Large intestine (tissue), 3 donors: ENCODE data around the gene MAP2K2. TPM values are rescaled to one million over a fixed set of nuclear protein-coding genes. Genes with fewer than 3 reads are reported as not detected.

Source experiments
- DNase-seq, 2 donors: peaks; one replicate each; pipeline versions ENCODE4 v3.0.0 to v3.0.0-alpha.2; 2013
- H3K27ac ChIP-seq: one replicate; pipeline ENCODE4 v1.5.1; 2013; ENCODE audit warnings: low read length
- H3K27me3 ChIP-seq: 2 replicates; pipeline ENCODE4 v1.6.1; 2013; ENCODE audit warnings: low read length; ENCODE audit not compliant: control insufficient read depth, insufficient read depth
- H3K36me3 ChIP-seq: 2 replicates; pipeline ENCODE4 v1.6.1; 2013; ENCODE audit warnings: low read length; ENCODE audit not compliant: control insufficient read depth, insufficient read depth
- H3K4me1 ChIP-seq: one replicate; pipeline ENCODE4 v1.6.1; 2013; ENCODE audit warnings: low read length; ENCODE audit not compliant: control insufficient read depth, insufficient read depth
- H3K4me3 ChIP-seq: one replicate; pipeline ENCODE4 v1.5.1; 2013; ENCODE audit warnings: low read length
- H3K9me3 ChIP-seq: one replicate; pipeline ENCODE4 v1.6.1; 2013; ENCODE audit warnings: mild to moderate bottlenecking, low read depth, low read length, moderate library complexity; ENCODE audit not compliant: control insufficient read depth
- WGBS: methylation state at CpG from one replicate; pipeline ENCODE4 v1.1.5; 2013; ENCODE audit warnings: low lambda C conversion rate; ENCODE audit not compliant: insufficient coverage; 5-methylcytosine and 5-hydroxymethylcytosine counted together
- polyA plus RNA-seq: library from polyadenylated mRNA; unstranded; fragments of 120-200 nt; gene quantifications from one replicate; pipeline ENCODE4 v1.2.1, GENCODE V29; 2013

The MAP2K2 gene
- polyA plus RNA-seq, 1 donor: 188 TPM

DNA sequence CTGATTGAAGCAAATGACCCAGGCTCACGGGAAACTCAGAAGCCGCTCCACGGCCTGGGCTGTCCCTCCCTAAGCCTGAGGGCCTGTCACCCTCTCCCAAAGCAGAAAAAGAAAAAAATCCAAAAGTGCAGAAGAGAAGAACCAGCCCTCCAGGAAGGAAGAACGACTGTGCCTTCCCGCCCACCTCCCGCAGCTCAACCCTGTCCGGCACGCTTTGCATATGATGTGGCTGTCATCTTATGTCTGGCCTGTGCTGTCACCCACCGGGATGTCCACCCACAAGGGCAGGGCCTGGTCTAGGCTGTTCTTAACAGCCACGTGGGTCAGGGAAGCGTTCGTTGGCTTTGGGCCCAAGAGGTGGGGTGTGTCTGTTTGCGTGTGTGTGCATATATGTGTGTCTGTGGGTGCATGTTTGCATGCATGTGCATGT lies 70.9 kb downstream of the MAP2K2 start:
- no peaks in the 10 kb centered on the region for H3K27me3 ChIP-seq
- 0% methylated on average over 1 of the region's 13 CpGs for WGBS
- H3K4me3 ChIP-seq: peak overlapping the region; percentile 16
- H3K4me1 ChIP-seq: peaks cover 35% of the 10 kb centered on the region
- no peak for DNase-seq
- peaks cover 12% of the 10 kb centered on the region for H3K9me3 ChIP-seq
- H3K36me3 ChIP-seq: peaks cover 71% of the 10 kb centered on the region
- H3K27ac ChIP-seq: peak overlapping the region; percentile 85

DNA sequence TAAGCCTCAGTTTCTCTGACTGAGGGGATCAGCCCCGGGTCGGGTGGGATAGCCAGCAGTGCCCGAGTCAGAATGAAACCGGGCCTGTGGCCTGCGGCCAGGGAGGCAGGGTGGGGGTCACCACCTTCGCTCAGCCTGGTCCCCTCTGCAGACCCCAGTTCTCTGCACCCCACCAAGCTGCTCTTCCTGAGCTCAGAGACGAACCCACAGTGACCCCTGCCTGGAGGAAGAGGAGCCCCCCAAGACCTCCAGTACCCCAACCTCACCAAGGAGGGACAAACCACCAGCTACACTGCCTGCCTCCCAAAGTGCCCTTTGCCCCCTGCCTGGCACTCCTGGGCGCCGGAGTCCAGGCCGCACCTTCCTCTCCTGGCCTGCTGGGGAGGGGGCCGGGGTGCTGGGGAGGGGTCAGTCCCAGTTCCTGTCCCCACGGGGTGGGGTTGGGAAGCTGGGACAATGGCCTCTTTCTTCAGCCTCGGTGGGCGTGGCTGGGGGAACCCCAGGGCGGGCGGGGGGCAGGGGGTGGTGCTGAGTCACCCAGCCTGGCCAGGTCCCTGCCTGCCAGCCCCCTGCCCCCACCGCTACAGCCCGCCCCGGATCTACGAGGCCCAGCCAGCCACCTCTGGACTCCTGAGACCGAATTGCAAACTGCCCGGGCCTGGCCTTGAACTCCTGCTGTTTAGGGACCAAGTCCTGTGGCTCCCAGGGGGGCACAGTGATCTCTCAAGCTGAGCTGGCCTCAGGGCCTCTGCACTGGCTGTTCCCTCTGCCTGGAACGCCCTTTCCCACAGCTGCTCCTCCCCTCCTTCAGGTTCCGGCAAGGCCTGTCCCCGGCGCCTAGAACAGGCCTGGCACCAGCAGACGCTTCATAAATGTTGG lies 71.6 kb downstream of the MAP2K2 start:
- H3K4me3 ChIP-seq: peak overlapping the region; percentile 35
- peaks cover 30% of the 10 kb centered on the region for H3K4me1 ChIP-seq
- H3K27me3 ChIP-seq: no peaks in the 10 kb centered on the region
- H3K27ac ChIP-seq: peak overlapping the region; percentile 96
- H3K36me3 ChIP-seq: peaks cover 71% of the 10 kb centered on the region
- no CpG with 5 or more reads among the region's 27 CpGs for WGBS
- peak; percentile 92 to 95 for DNase-seq
- H3K9me3 ChIP-seq: peaks cover 12% of the 10 kb centered on the region

DNA sequence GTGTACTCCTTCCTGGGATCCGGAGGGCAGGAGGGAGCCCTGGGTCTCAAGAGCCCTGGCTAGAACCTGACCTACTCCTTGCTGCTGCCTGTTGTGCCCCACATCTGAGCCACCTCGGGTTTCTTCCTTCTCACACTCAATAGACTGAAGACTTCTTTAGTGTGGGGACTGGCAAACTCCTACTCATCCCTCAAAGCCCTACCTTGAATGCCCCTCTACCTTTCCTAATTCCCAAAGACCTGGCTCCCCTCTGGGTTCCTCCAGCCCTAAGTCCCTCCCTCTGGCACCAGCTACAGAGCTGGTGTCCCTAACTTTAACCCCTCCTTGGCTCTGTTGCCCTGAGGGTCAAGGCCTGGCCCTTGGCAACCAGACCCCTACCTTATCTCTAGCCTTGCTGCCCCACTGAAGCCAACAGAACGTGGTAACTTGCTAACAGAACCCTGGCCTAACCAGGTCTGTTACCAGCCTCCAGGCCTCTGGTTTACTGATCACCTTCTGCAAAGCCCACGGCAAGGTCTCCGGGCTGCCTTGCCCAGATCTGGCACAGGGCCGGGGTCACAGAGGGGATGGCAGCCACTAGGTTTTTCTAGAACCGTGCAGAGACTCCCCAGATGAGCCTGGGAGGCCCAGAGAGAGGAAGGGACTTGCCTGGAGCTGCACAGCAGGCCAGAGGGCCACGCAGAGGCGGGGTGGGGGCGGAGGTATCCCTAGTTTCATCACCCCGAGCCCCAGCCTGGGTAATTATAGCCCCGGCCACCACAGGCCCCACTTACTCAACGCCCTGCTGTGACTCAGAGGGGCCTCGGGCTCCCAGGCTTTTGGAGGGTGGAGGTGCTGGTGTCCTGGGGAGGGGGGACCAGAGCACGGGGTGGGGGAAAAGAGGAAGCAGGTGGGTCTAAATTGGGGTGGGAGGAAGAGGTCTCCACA lies 72.5 kb downstream of the MAP2K2 start:
- peak overlapping the region; percentile 35 for H3K4me3 ChIP-seq
- H3K9me3 ChIP-seq: peaks cover 14% of the 10 kb centered on the region
- H3K27me3 ChIP-seq: no peaks in the 10 kb centered on the region
- DNase-seq: peak; percentile 75 to 86
- H3K4me1 ChIP-seq: peaks cover 30% of the 10 kb centered on the region
- peaks cover 75% of the 10 kb centered on the region for H3K36me3 ChIP-seq
- no CpG with 5 or more reads among the region's 15 CpGs for WGBS
- H3K27ac ChIP-seq: peak overlapping the region; percentile 96

DNA sequence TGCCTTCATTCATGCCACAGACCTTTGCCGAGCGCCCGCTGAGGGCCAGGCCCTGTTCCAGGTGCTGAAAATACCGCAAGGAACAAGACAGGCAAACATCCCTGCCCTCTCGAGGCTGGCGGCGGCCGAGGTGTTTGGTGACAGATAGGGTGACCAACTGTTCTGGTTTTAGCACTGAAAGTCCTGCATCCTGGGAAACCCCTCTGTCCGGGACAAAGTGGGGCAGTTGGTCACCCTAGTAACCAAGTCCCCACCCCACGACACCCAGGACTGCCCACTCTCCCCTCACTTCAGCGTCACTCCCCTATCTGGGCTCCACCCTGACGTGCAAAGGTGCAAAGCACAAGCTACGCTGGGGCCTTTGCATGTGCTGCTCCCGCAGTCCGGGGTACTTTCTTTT lies 74.5 kb downstream of the MAP2K2 start:
- H3K27me3 ChIP-seq: no peaks in the 10 kb centered on the region
- H3K27ac ChIP-seq: no peak overlapping the region
- DNase-seq: no peak
- WGBS: no CpG with 5 or more reads among the region's 15 CpGs
- peaks cover 30% of the 10 kb centered on the region for H3K4me1 ChIP-seq
- H3K4me3 ChIP-seq: no peak overlapping the region
- H3K36me3 ChIP-seq: peaks cover 76% of the 10 kb centered on the region
- peaks cover 6% of the 10 kb centered on the region for H3K9me3 ChIP-seq

DNA sequence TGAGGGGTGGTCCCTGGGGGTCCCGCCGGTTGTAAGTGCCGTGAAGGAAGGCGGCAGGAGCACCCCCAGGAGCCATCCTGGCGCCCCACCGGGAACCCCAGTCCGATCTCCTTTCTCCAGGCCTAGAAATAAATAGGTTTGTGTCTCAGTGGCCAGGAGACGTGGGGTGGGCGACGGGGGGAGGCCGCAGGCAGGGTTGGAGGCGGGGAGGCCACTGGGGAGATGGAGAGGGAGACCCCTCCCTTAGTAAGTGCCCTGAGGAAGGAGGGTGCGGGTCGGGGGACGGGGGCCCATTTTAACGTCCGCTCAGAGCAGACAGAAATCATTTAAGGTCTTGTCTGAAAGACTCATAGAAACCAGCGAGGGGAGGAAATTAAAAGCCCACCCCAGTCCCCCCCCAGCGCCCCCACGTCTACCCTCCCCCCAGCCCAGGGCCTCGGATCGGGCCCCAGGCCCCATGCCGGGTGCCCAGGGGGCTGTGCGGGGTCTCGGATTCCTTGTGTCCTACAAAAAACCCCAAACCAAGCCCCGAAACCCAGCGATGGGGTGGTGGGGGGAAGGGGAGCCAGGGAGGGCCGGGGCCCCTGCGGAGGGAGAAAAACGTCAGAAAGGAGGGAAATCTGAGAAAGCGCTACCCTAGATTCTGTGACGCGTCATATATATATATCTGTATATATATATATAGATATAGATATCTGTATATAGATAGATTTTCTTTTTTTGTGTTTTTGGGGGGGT lies 76.8 kb downstream of the MAP2K2 start:
- H3K27ac ChIP-seq: no peak overlapping the region

DNA sequence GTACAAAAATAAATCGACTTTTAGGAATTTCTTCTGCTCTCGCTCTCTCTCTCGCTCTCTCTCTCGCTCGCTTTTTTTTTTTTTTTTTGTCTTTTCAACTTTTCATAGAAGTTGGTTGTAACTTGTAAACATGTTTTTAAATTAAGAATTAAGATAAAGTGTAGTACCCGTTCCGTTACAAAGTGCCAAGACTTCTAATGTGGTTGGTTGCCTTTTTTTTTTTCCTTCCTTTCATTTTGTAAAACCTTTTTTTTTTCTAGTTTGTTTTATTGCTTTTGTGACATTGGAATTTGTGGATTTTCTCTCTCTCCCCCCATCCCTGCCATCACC lies 77.6 kb downstream of the MAP2K2 start:
- peaks cover 56% of the 10 kb centered on the region for H3K36me3 ChIP-seq
- H3K27ac ChIP-seq: no peak overlapping the region
- no peak for DNase-seq
- no peaks in the 10 kb centered on the region for H3K27me3 ChIP-seq
- WGBS: 85% methylated on average over 7 of the region's 7 CpGs
- H3K4me3 ChIP-seq: no peak overlapping the region
- H3K4me1 ChIP-seq: peaks cover 19% of the 10 kb centered on the region
- H3K9me3 ChIP-seq: peaks cover 2% of the 10 kb centered on the region

More for the DNA sequence above, 76.8 kb downstream of the MAP2K2 start:
- DNase-seq: no peak
- WGBS: no CpG with 5 or more reads among the region's 33 CpGs
- H3K4me1 ChIP-seq: peaks cover 27% of the 10 kb centered on the region
- H3K36me3 ChIP-seq: peaks cover 63% of the 10 kb centered on the region
- no peak overlapping the region for H3K4me3 ChIP-seq
- H3K27me3 ChIP-seq: no peaks in the 10 kb centered on the region
- peaks cover 2% of the 10 kb centered on the region for H3K9me3 ChIP-seq

DNA sequence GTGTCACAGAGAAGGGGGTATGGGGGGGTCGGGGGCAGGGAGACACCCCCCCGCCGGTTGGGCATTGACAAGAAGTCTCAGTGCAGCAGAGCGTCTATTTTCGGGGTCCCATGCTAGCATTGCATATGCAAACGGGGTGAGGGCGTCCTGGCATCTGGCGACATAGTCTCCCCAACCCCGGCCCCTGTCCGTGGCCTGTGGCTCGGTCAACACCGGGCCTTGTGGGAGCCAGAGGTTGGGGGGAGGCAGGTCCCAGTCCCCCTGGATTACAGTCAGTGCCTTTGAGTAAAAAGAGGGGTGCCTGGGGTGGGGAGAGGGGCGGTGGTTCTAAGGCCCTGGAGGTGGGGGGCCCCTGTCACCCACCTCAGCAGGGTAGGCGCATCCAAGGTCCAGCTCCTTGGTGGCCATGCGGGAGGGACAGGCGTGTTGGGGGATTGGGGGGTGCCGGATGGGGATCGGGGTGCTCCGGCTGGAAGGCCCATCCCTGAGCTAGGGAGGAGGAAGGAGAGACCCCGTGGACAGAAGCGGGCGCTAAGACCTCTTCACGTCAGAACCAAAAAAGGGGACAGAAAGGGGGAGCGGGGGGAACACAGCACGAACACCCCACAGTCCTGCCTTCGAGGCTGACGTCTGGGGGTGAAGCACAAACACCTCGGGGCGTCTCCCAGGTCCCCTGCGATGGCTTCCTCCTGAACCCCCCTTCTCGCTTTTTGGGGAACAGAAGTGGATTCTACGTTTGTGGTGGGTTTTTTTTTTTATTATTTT lies 78.1 kb downstream of the MAP2K2 start:
- WGBS: 40% methylated on average over 1 of the region's 32 CpGs
- Histone ChIP-seq H3K4me3 (no peak overlapping the region), H3K9me3 (peaks cover 2% of the 10 kb centered on the region), H3K36me3 (peaks cover 54% of the 10 kb centered on the region), H3K4me1 (peaks cover 16% of the 10 kb centered on the region), H3K27me3 (no peaks in the 10 kb centered on the region), H3K27ac (no peak overlapping the region)
- DNase-seq: no peak

DNA sequence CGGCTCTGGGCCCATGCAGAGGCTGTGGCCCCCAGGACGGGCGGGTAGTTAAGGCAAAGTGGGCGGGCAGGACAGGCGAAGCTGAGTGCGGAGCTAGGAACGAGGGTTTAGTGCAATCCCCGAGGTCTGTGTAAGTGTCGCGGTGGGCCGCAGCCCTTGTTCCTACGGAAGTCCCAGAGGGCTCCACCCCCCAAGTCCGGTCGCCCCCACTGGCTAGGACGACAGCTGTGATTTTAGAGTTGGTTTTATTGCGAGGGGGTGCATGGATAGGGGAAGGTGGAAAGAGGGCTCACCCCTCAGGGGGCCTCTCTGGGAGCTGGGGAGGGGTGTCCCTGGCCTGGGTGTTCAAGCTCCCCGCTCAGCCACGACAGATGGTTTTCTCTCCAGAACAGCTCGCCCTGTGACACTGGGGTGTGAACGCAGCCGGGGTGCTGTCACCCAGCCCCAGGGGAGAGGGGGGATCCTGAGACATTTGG lies 78.9 kb downstream of the MAP2K2 start:
- H3K4me1 ChIP-seq: peaks cover 13% of the 10 kb centered on the region
- no peak overlapping the region for H3K27ac ChIP-seq

DNA sequence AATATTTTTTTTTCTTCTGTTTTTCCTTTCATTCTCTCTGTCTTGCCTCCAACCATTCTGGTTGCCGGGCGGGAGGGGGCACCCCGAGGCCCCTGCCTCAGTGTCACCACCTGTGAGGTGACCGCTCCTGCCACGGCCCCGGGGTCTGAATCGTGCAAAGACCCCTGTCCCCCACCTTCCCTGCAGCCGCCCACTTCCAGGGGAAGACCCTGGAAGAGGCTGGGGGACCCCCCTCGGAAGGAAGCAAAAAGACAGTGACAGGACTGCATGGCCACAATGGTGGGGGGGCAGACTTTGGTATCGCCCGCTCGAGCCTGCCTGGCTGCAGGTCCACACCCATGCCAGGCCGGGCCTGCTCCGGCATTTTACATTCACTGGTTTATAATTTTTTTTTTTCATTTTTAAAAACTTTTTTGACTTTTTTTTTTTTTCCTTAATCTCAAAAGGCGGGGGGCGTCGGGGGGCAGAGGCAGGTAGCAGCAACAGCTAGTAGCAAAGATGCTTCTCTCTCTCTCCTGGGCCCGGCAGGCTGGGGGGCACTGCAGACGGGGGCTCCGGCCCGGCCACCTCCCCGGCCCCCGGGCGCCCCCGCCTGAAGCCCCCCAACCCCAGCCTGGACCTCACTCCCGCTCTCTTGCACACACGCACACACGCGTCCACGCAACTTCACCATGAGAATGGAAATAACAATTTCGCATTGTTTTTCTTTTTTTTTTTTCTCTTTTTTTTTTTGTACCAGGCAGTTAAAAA lies 79.8 kb downstream of the MAP2K2 start:
- peaks cover 41% of the 10 kb centered on the region for H3K36me3 ChIP-seq
- H3K4me3 ChIP-seq: no peak overlapping the region
- H3K27me3 ChIP-seq: no peaks in the 10 kb centered on the region
- peaks cover 2% of the 10 kb centered on the region for H3K9me3 ChIP-seq
- 78% methylated on average over 6 of the region's 31 CpGs for WGBS
- no peak for DNase-seq
- H3K4me1 ChIP-seq: peaks cover 13% of the 10 kb centered on the region
- H3K27ac ChIP-seq: no peak overlapping the region

More for the DNA sequence above, 78.9 kb downstream of the MAP2K2 start:
- no peak for DNase-seq
- WGBS: no CpG with 5 or more reads among the region's 21 CpGs
- peaks cover 2% of the 10 kb centered on the region for H3K9me3 ChIP-seq
- H3K36me3 ChIP-seq: peaks cover 49% of the 10 kb centered on the region
- H3K4me3 ChIP-seq: no peak overlapping the region
- H3K27me3 ChIP-seq: no peaks in the 10 kb centered on the region
